Liver (tissue), 3 donors: Measurements from ENCODE around the gene LAMC3.

Experiments used
- CTCF ChIP-seq: fragments of 150-350 bp; IDR thresholded peaks from 2 replicates; pipeline ENCODE4 v1.5.1; 2017; ENCODE audit warnings: improper control_type of control experiment, low read depth, low read length; ENCODE audit not compliant: missing input control
- FOXA1 ChIP-seq: IDR thresholded peaks from 2 replicates; pipeline ENCODE4 v1.6.1; 2016; ENCODE audit warnings: antibody characterized with exemption
- GABPA ChIP-seq, 2 donors: IDR thresholded peaks in 1 of 2; conservative IDR thresholded peaks in 1 of 2; 2 replicates each; pipeline ENCODE4 v1.6.1; 2016; ENCODE audit warnings: antibody characterized with exemption in 2 of 2, mild to moderate bottlenecking in 1 of 2, moderate library complexity in 1 of 2
- MAX ChIP-seq: IDR thresholded peaks from 2 replicates; pipeline ENCODE4 v1.6.1; 2016; ENCODE audit warnings: antibody characterized with exemption
- RAD21 ChIP-seq, 2 donors: IDR thresholded peaks; 2 replicates each; pipeline ENCODE4 v1.6.1; 2016; ENCODE audit warnings: antibody characterized with exemption in 2 of 2, mild to moderate bottlenecking in 2 of 2
- REST ChIP-seq: IDR thresholded peaks from 2 replicates; pipeline ENCODE4 v1.6.1; 2016; ENCODE audit warnings: antibody characterized with exemption, mild to moderate bottlenecking
- RXRA ChIP-seq, 2 donors: IDR thresholded peaks; 2 replicates each; pipeline ENCODE4 v1.6.1; 2017 to 2018; ENCODE audit warnings: antibody characterized with exemption in 2 of 2, mild to moderate bottlenecking in 1 of 2
- SP1 ChIP-seq: IDR thresholded peaks from 2 replicates; pipeline ENCODE4 v1.6.1; 2018; ENCODE audit warnings: antibody characterized with exemption, mild to moderate bottlenecking
- YY1 ChIP-seq: IDR thresholded peaks from 2 replicates; pipeline ENCODE4 v1.6.1; 2016; ENCODE audit warnings: antibody characterized with exemption, mild to moderate bottlenecking
- ZBTB33 ChIP-seq: IDR thresholded peaks from 2 replicates; pipeline ENCODE4 v1.6.1; 2016; ENCODE audit warnings: antibody characterized with exemption
- donor health status: healthy.
- donor health status: healthy.

GRCh38 chr9:131111854-131112311 lies 102.9 kb downstream of the LAMC3 start:
- TF ChIP-seq RAD21 (IDR thresholded peaks at IDR 0.05): no peak
- TF ChIP-seq REST: no peak
- no peak for TF ChIP-seq CTCF
- no peak for TF ChIP-seq YY1
- TF ChIP-seq RXRA (IDR thresholded peaks at IDR 0.05): no peak
- no peak for TF ChIP-seq FOXA1
- TF ChIP-seq GABPA (IDR thresholded peaks at IDR 0.05 in 1 of 2, conservative IDR thresholded peaks at IDR 0.05 in 1 of 2): no peak
- TF ChIP-seq SP1: no peak
- no peak for TF ChIP-seq MAX
- TF ChIP-seq ZBTB33: no peak
